NCI-H128 (cell line): Measurements from ENCODE around the gene HSPG2.
"Not testable (repeated sequence)": the region's sequence is repeated elsewhere in the genome, so short reads cannot be mapped to it uniquely, and the experiment has no call there.

Source experiments
- DNase-seq: peaks from one replicate; lab custom pipeline; 2025; ENCODE audit not compliant: unreplicated experiment; lab: John Stamatoyannopoulos, UW

HSPG2 gene

GRCh38 chr1:21830792-21831453 is 106.2 kb downstream of the HSPG2 start:
- no peak for DNase-seq

GRCh38 chr1:21829294-21829693 is 107.8 kb downstream of the HSPG2 start:
- no peak for DNase-seq

- DNase-seq: no peak
These were observed 108.5 kb downstream of the HSPG2 start for GRCh38 chr1:21828506-21829210.

GRCh38 chr1:21828075-21828474 is 109.0 kb downstream of the HSPG2 start:
- DNase-seq: no peak

- no peak for DNase-seq
These were observed 109.9 kb downstream of the HSPG2 start for GRCh38 chr1:21827141-21827679.

- not testable (repeated sequence) for DNase-seq
These were observed 110.4 kb downstream of the HSPG2 start for GRCh38 chr1:21826694-21827093.

- no peak for DNase-seq
These were observed 111.7 kb downstream of the HSPG2 start for GRCh38 chr1:21825393-21825792.

- no peak for DNase-seq
These were observed 112.2 kb downstream of the HSPG2 start for GRCh38 chr1:21824926-21825325.

GRCh38 chr1:21823980-21824702 is 113.0 kb downstream of the HSPG2 start:
- DNase-seq: no peak

GRCh38 chr1:21823206-21823979 is 113.7 kb downstream of the HSPG2 start:
- DNase-seq: no peak

GRCh38 chr1:21822349-21822748 is 114.8 kb downstream of the HSPG2 start:
- no peak for DNase-seq

- no peak for DNase-seq
These were observed 115.6 kb downstream of the HSPG2 start for GRCh38 chr1:21821385-21822019.

GRCh38 chr1:21820597-21821232 is 116.4 kb downstream of the HSPG2 start:
- no peak for DNase-seq

- no peak for DNase-seq
These were observed 118.5 kb downstream of the HSPG2 start for GRCh38 chr1:21818656-21819055.

- no peak for DNase-seq
These were observed 120.4 kb downstream of the HSPG2 start for GRCh38 chr1:21816602-21817302.

GRCh38 chr1:21815724-21816321 is 121.3 kb downstream of the HSPG2 start:
- no peak for DNase-seq

GRCh38 chr1:21814981-21815582 is 122.0 kb downstream of the HSPG2 start:
- DNase-seq: no peak

- DNase-seq: no peak
These were observed 122.7 kb downstream of the HSPG2 start for GRCh38 chr1:21814241-21814918.
